AG09309 (cell line): ENCODE results near the gene ATG5.

Experiments
- DNase-seq: peaks from one replicate; pipeline ENCODE4 v3.0.0-alpha.2; 2010; ENCODE audit warnings: low read depth
- H3K4me3 ChIP-seq: 2 replicates; pipeline ENCODE4 v1.5.1; 2011; ENCODE audit warnings: mild to moderate bottlenecking, low read depth, low read length, moderate library complexity; ENCODE audit not compliant: control insufficient read depth
- TF ChIP-seq, protein P1 (sequence below): IDR thresholded peaks from 2 replicates; pipeline ENCODE4 v1.5.1; 2011; ENCODE audit warnings: mild to moderate bottlenecking, low read depth, low read length, inconsistent platforms; ENCODE audit not compliant: insufficient read depth, control insufficient read depth; ENCODE audit errors: missing control alignments

Gene ATG5

GRCh38 chr6:106334646-106335448 is 9.3 kb upstream of the ATG5 start:
- no peak overlapping the region for H3K4me3 ChIP-seq
- DNase-seq, result peak; percentile 13
- TF ChIP-seq, protein P1, sequence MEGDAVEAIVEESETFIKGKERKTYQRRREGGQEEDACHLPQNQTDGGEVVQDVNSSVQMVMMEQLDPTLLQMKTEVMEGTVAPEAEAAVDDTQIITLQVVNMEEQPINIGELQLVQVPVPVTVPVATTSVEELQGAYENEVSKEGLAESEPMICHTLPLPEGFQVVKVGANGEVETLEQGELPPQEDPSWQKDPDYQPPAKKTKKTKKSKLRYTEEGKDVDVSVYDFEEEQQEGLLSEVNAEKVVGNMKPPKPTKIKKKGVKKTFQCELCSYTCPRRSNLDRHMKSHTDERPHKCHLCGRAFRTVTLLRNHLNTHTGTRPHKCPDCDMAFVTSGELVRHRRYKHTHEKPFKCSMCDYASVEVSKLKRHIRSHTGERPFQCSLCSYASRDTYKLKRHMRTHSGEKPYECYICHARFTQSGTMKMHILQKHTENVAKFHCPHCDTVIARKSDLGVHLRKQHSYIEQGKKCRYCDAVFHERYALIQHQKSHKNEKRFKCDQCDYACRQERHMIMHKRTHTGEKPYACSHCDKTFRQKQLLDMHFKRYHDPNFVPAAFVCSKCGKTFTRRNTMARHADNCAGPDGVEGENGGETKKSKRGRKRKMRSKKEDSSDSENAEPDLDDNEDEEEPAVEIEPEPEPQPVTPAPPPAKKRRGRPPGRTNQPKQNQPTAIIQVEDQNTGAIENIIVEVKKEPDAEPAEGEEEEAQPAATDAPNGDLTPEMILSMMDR, result peak; percentile 56

GRCh38 chr6:106324726-106325335 is 729 bp downstream of the ATG5 start:
- H3K4me3 ChIP-seq, result peak overlapping the region; percentile 84
- DNase-seq, result no peak
- TF ChIP-seq, protein P1, result no peak

GRCh38 chr6:106321940-106322339 is 3.6 kb downstream of the ATG5 start:
- TF ChIP-seq, protein P1, result no peak
- no peak overlapping the region for H3K4me3 ChIP-seq
- no peak for DNase-seq

- DNase-seq, result no peak
- TF ChIP-seq, protein P1, result no peak
- H3K4me3 ChIP-seq, result no peak overlapping the region
Measured at GRCh38 chr6:106318851-106319250, 6.7 kb downstream of the ATG5 start.

- TF ChIP-seq, protein P1, result no peak
- DNase-seq, result no peak
Measured at GRCh38 chr6:106318061-106318460, 7.5 kb downstream of the ATG5 start.

DNA sequence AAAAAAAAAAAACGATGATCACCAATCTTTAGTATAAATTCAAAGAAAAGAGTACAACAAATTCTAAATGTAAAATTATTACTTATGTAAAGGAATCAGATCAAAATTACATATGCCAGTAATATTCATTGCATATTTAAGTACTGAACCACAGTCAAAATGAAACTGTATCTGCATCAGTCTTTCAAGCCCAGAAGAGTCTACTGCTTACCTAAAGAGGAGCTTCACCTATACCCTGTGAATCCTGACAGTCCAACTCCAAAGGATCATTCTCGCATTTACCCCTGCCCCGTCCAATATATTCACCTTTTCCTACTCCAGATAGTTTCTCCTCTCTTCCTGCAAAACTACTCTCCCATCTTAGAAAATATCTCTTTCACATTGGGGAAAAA is 9.2 kb downstream of the ATG5 start:
- TF ChIP-seq, protein P1, result no peak
- H3K4me3 ChIP-seq, result no peak overlapping the region
- DNase-seq, result no peak

More at GRCh38 chr6:106318061-106318460, 7.5 kb downstream of the ATG5 start:
- H3K4me3 ChIP-seq, result no peak overlapping the region
